ENCODE results near the gene CDH22.

CDH22 gene

DNA sequence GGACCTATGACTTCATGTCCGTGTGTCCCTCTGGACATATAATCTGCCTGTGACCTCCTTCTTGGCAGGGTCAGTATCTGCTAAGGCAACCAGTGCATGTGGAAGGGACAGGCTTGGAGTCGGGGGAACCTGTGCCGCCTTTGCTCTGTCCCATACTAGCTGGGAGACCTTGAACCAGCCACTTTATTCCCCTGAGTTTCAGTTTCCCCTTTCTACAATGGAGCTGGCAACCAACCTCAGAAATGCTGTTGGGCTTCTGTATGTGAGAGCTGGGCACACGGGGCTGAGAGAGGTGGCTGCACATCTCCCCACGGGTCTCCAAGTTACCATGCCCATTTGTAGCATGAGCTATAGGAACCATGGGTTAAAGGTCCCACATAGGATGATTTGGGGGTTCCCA, 136.4 kb downstream of the CDH22 start:
- peaks cover 49% of the 10 kb centered on the region for H3K27me3 ChIP-seq (ENCODE audit: insufficient read depth, low read length)
- no peaks in the 10 kb centered on the region for H3K9me3 ChIP-seq (ENCODE audit: insufficient read depth, low read depth, low read length)
- H3K4me1 ChIP-seq (ENCODE audit: insufficient read depth, low read length) = no peaks in the 10 kb centered on the region
- H3K36me3 ChIP-seq (ENCODE audit: insufficient read depth, low read length) = no peaks in the 10 kb centered on the region
- no peak overlapping the region for H3K4me3 ChIP-seq (ENCODE audit: low read length)
- 78% methylated on average over 5 of the region's 5 CpGs for WGBS
- no peak overlapping the region for H3K27ac ChIP-seq (ENCODE audit: low read depth, low read length)
- no peak overlapping the region for H3K9ac ChIP-seq (ENCODE audit: low read depth, low read length)

GRCh38 chr20:46171476-46171875, 136.8 kb downstream of the CDH22 start:
- Histone ChIP-seq H3K27me3 (ENCODE audit: insufficient read depth, low read length) (peaks cover 49% of the 10 kb centered on the region), H3K36me3 (ENCODE audit: insufficient read depth, low read length) (no peaks in the 10 kb centered on the region), H3K9ac (ENCODE audit: low read depth, low read length) (no peak overlapping the region), H3K27ac (ENCODE audit: low read depth, low read length) (no peak overlapping the region), H3K4me1 (ENCODE audit: insufficient read depth, low read length) (no peaks in the 10 kb centered on the region), H3K4me3 (ENCODE audit: low read length) (no peak overlapping the region), H3K9me3 (ENCODE audit: insufficient read depth, low read depth, low read length) (no peaks in the 10 kb centered on the region)
- WGBS = 83% methylated on average over 2 of the region's 2 CpGs

DNA sequence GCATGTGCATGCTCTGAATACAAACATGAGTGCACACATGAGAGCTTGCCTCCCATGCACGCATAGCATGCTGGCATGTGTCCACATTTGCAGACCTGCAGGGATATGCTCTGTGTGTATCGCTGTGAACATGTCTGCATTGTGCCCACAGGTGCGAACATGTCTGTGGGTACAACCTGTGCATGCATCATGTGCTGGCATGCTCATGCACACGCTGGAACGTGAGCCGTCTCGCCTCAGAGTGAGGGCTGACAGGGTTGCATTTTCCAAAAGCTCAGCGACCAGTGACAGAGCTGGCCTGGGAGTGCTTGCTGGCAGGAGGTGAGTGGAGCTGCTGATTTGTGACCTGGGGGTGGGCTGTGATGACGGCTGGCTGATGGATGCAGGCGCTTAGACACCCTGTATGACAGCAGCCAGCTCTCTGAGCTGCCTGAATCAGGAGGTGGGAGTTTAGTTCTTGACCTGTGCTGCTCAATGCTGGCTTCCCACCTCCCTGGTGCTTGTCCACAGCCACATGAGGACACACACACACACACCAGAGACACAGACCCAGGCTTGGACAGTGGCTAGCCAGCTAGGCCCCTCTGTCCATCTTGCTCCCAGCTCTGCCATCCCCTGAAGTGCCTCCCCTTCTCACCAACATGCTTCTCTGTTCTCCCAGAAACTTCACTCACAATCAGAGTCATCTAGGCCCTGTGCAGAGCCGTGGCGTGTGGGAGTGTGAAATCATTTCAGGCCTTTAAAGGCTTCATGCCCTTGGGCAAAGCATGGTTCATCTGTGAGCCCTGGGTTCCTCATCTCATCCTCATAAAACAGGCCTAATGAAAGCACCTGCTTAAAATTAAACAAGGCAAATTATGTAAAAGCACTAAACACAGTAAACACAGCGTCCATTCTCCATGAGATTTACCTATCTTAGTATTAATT, 138.8 kb downstream of the CDH22 start:
- no peaks in the 10 kb centered on the region for H3K36me3 ChIP-seq (ENCODE audit: insufficient read depth, low read length)
- WGBS = 81% methylated on average over 13 of the region's 13 CpGs
- H3K9ac ChIP-seq (ENCODE audit: low read depth, low read length) = no peak overlapping the region
- H3K9me3 ChIP-seq (ENCODE audit: insufficient read depth, low read depth, low read length) = no peaks in the 10 kb centered on the region
- no peaks in the 10 kb centered on the region for H3K4me1 ChIP-seq (ENCODE audit: insufficient read depth, low read length)
- H3K4me3 ChIP-seq (ENCODE audit: low read length) = no peak overlapping the region
- H3K27me3 ChIP-seq (ENCODE audit: insufficient read depth, low read length) = peaks cover 31% of the 10 kb centered on the region
- H3K27ac ChIP-seq (ENCODE audit: low read depth, low read length) = no peak overlapping the region

DNA sequence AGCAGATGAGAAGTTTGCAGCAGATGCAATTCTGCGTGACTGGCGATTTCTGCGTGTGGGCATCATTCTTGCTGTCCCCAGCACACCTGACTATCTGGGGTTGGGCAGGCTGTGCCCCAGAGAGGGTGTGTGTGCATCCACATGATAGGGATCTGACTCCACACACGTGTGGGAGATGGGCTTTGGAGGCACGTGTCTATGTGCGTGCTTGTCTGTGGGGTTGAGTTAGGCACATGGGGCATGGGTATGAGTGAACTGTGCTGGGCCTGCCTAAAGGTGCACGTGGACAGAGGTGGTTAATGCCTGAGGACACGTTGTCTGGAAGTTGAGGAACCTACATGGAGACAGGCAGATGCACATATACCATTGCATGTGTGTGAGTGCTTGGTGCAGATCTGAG, 139.9 kb downstream of the CDH22 start:
- no peaks in the 10 kb centered on the region for H3K36me3 ChIP-seq (ENCODE audit: insufficient read depth, low read length)
- H3K4me1 ChIP-seq (ENCODE audit: insufficient read depth, low read length) = no peaks in the 10 kb centered on the region
- 79% methylated on average over 8 of the region's 8 CpGs for WGBS
- peaks cover 20% of the 10 kb centered on the region for H3K27me3 ChIP-seq (ENCODE audit: insufficient read depth, low read length)
- H3K9me3 ChIP-seq (ENCODE audit: insufficient read depth, low read depth, low read length) = no peaks in the 10 kb centered on the region
- no peak overlapping the region for H3K4me3 ChIP-seq (ENCODE audit: low read length)
- no peak overlapping the region for H3K9ac ChIP-seq (ENCODE audit: low read depth, low read length)
- no peak overlapping the region for H3K27ac ChIP-seq (ENCODE audit: low read depth, low read length)

GRCh38 chr20:46167080-46167479, 141.2 kb downstream of the CDH22 start:
- no peak overlapping the region for H3K9ac ChIP-seq (ENCODE audit: low read depth, low read length)
- H3K4me1 ChIP-seq (ENCODE audit: insufficient read depth, low read length) = no peaks in the 10 kb centered on the region
- no peaks in the 10 kb centered on the region for H3K36me3 ChIP-seq (ENCODE audit: insufficient read depth, low read length)
- H3K9me3 ChIP-seq (ENCODE audit: insufficient read depth, low read depth, low read length) = no peaks in the 10 kb centered on the region
- H3K27me3 ChIP-seq (ENCODE audit: insufficient read depth, low read length) = peaks cover 7% of the 10 kb centered on the region
- no peak overlapping the region for H3K27ac ChIP-seq (ENCODE audit: low read depth, low read length)
- no peak overlapping the region for H3K4me3 ChIP-seq (ENCODE audit: low read length)

- WGBS = 81% methylated on average over 7 of the region's 7 CpGs
- H3K27me3 ChIP-seq (ENCODE audit: insufficient read depth, low read length) = no peaks in the 10 kb centered on the region
- no peaks in the 10 kb centered on the region for H3K9me3 ChIP-seq (ENCODE audit: insufficient read depth, low read depth, low read length)
- no peaks in the 10 kb centered on the region for H3K4me1 ChIP-seq (ENCODE audit: insufficient read depth, low read length)
- H3K27ac ChIP-seq (ENCODE audit: low read depth, low read length) = no peak overlapping the region
- no peak overlapping the region for H3K4me3 ChIP-seq (ENCODE audit: low read length)
- H3K36me3 ChIP-seq (ENCODE audit: insufficient read depth, low read length) = no peaks in the 10 kb centered on the region
- no peak overlapping the region for H3K9ac ChIP-seq (ENCODE audit: low read depth, low read length)
These were observed 144.0 kb downstream of the CDH22 start for GRCh38 chr20:46164254-46164653.

DNA sequence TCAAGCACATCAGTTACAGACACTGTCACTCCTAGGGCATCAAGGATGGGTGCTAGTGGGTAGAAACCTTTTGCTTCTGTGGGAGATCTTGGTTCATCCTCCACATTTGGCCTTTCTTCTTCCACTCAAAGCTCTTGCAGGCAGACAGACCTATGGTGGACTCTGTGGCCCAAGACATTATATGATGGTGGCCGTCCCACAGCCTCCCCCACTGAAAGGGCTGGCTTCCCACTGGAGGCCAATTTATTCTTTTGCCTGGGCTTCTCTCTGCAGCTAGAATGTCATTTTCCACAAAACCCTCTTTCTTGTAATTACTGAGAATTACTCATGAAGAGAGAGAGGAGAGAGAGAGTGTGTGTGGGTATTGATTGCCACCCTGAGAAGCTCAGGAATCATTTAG, 146.4 kb downstream of the CDH22 start:
- Histone ChIP-seq H3K36me3 (ENCODE audit: insufficient read depth, low read length) (no peaks in the 10 kb centered on the region), H3K27me3 (ENCODE audit: insufficient read depth, low read length) (no peaks in the 10 kb centered on the region), H3K9ac (ENCODE audit: low read depth, low read length) (no peak overlapping the region), H3K27ac (ENCODE audit: low read depth, low read length) (no peak overlapping the region), H3K9me3 (ENCODE audit: insufficient read depth, low read depth, low read length) (no peaks in the 10 kb centered on the region), H3K4me3 (ENCODE audit: low read length) (no peak overlapping the region), H3K4me1 (ENCODE audit: insufficient read depth, low read length) (no peaks in the 10 kb centered on the region)
- 100% methylated on average over 1 of the region's 1 CpG for WGBS

DNA sequence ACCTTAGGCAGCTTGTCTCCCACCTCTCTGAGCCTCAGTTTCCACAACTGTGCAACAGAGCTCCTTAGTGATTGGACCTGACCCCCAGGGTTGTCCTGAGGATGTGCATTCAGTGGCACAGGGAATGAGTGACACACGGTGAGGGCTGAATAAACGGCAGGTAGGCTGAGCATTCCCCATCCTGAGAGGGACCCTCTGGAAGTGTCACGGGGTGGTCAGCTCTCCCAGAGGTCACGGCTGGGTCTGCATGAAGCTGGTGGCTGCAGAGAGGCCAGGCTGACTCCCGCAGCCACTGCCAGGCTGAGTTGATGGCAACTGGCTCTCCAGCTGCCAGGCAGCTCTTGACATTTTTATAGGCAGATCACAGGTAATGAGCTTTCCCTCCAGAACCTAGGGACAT, 147.6 kb downstream of the CDH22 start:
- H3K36me3 ChIP-seq (ENCODE audit: insufficient read depth, low read length) = no peaks in the 10 kb centered on the region
- H3K4me3 ChIP-seq (ENCODE audit: low read length) = no peak overlapping the region
- H3K9me3 ChIP-seq (ENCODE audit: insufficient read depth, low read depth, low read length) = no peaks in the 10 kb centered on the region
- no peaks in the 10 kb centered on the region for H3K27me3 ChIP-seq (ENCODE audit: insufficient read depth, low read length)
- no peak overlapping the region for H3K27ac ChIP-seq (ENCODE audit: low read depth, low read length)
- no peak overlapping the region for H3K9ac ChIP-seq (ENCODE audit: low read depth, low read length)
- no peaks in the 10 kb centered on the region for H3K4me1 ChIP-seq (ENCODE audit: insufficient read depth, low read length)
- WGBS = 82% methylated on average over 5 of the region's 5 CpGs

DNA sequence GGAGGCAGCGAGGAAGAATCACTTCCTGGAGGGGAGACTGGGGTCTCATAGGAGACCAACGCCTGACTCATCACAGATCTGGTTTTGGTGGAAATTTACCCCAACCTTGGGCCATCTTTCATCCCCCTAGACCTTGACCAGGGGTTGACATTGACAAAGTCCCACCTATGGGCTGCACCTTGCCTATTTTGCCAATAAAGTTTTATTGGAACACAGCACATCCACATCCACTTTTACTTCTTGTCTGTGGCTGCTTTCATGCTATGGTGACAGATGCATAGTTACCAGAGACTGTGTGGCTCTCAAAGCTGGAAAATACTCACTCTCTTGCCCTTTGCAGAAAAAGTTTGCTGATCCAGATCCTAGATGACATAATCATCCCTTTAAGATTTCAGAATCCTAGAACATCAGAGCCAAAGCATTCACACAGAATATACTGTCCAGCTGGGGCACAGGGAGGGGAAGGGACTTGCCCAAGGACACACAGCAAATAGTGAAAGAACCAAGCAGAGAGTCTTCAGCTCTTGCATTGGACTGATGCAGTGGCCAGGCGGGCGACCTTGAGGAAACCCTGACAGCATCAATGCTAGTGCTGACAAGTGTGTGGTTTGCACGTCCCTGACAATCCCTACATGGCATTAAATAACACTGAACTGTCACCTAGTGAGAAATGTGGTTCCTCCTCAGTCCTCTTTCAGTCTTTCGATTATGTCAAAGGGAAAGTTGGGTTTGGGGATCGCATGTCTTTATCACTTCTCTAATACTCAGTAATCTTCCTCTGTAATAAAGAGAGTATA, 149.0 kb downstream of the CDH22 start:
- Histone ChIP-seq H3K36me3 (ENCODE audit: insufficient read depth, low read length) (no peaks in the 10 kb centered on the region), H3K27me3 (ENCODE audit: insufficient read depth, low read length) (no peaks in the 10 kb centered on the region), H3K9ac (ENCODE audit: low read depth, low read length) (no peak overlapping the region), H3K27ac (ENCODE audit: low read depth, low read length) (no peak overlapping the region), H3K4me1 (ENCODE audit: insufficient read depth, low read length) (no peaks in the 10 kb centered on the region), H3K9me3 (ENCODE audit: insufficient read depth, low read depth, low read length) (no peaks in the 10 kb centered on the region), H3K4me3 (ENCODE audit: low read length) (no peak overlapping the region)
- 78% methylated on average over 5 of the region's 7 CpGs for WGBS

GRCh38 chr20:46158476-46158987, 149.8 kb downstream of the CDH22 start:
- no peak overlapping the region for H3K4me3 ChIP-seq (ENCODE audit: low read length)
- no peaks in the 10 kb centered on the region for H3K36me3 ChIP-seq (ENCODE audit: insufficient read depth, low read length)
- no peak overlapping the region for H3K9ac ChIP-seq (ENCODE audit: low read depth, low read length)
- H3K4me1 ChIP-seq (ENCODE audit: insufficient read depth, low read length) = no peaks in the 10 kb centered on the region
- 78% methylated on average over 4 of the region's 5 CpGs for whole genome bisulfite sequencing
- H3K9me3 ChIP-seq (ENCODE audit: insufficient read depth, low read depth, low read length) = no peaks in the 10 kb centered on the region
- no peak overlapping the region for H3K27ac ChIP-seq (ENCODE audit: low read depth, low read length)
- no peaks in the 10 kb centered on the region for H3K27me3 ChIP-seq (ENCODE audit: insufficient read depth, low read length)

- Histone ChIP-seq H3K36me3 (ENCODE audit: insufficient read depth, low read length) (no peaks in the 10 kb centered on the region), H3K9ac (ENCODE audit: low read depth, low read length) (no peak overlapping the region), H3K9me3 (ENCODE audit: insufficient read depth, low read depth, low read length) (no peaks in the 10 kb centered on the region), H3K27ac (ENCODE audit: low read depth, low read length) (no peak overlapping the region), H3K4me1 (ENCODE audit: insufficient read depth, low read length) (no peaks in the 10 kb centered on the region), H3K27me3 (ENCODE audit: insufficient read depth, low read length) (no peaks in the 10 kb centered on the region), H3K4me3 (ENCODE audit: low read length) (no peak overlapping the region)
- WGBS = 82% methylated on average over 7 of the region's 7 CpGs
These were observed 150.7 kb downstream of the CDH22 start for GRCh38 chr20:46157625-46158024.

Measured in HUES64 (cell line).